Ishikawa (cell line): ENCODE measurements around the gene THSD7A.

ENCODE experiments used
- CEBPB ChIP-seq: IDR thresholded peaks from 2 replicates; pipeline ENCODE4 v1.6.1; 2012
- CREB1 ChIP-seq: IDR thresholded peaks from 2 replicates; pipeline ENCODE4 v1.6.1; 2012; ENCODE audit warnings: low read depth
- EGR1 ChIP-seq: IDR thresholded peaks from 2 replicates; pipeline ENCODE4 v1.6.1; 2012
- EP300 ChIP-seq: IDR thresholded peaks from 2 replicates; pipeline ENCODE4 v1.6.1; 2012; ENCODE audit warnings: borderline replicate concordance
- FOXM1 ChIP-seq: IDR thresholded peaks from 2 replicates; pipeline ENCODE4 v1.6.1; 2012; ENCODE audit warnings: low read depth, borderline replicate concordance
- MAX ChIP-seq: IDR thresholded peaks from 2 replicates; pipeline ENCODE4 v1.6.1; 2012
- NFIC ChIP-seq: IDR thresholded peaks from 2 replicates; pipeline ENCODE4 v1.6.1; 2012
- RAD21 ChIP-seq: IDR thresholded peaks from 2 replicates; pipeline ENCODE4 v1.6.1; 2012; ENCODE audit warnings: low read depth
- REST ChIP-seq: IDR thresholded peaks from 2 replicates; pipeline ENCODE4 v1.6.1; 2012; ENCODE audit warnings: low read depth, mild to moderate bottlenecking
- TAF1 ChIP-seq: IDR thresholded peaks from 2 replicates; pipeline ENCODE4 v1.6.1; 2012; ENCODE audit warnings: low read depth, mild to moderate bottlenecking
- TCF12 ChIP-seq: IDR thresholded peaks from 2 replicates; pipeline ENCODE4 v1.6.1; 2012; ENCODE audit warnings: low read depth
- TEAD4 ChIP-seq: IDR thresholded peaks from 2 replicates; pipeline ENCODE4 v1.6.1; 2012
- USF1 ChIP-seq: IDR thresholded peaks from 2 replicates; pipeline ENCODE4 v1.6.1; 2012
- YY1 ChIP-seq: IDR thresholded peaks from 2 replicates; pipeline ENCODE4 v1.6.1; 2012; ENCODE audit warnings: low read depth
- ZBTB7A ChIP-seq: IDR thresholded peaks from 2 replicates; pipeline ENCODE4 v1.6.1; 2012; ENCODE audit warnings: low read depth

Gene THSD7A

GRCh38 chr7:11858026-11858425 is 26.0 kb upstream of the THSD7A start:
- TF ChIP-seq MAX, result no peak
- no peak for TF ChIP-seq ZBTB7A
- no peak for TF ChIP-seq TEAD4
- TF ChIP-seq REST, result no peak
- TF ChIP-seq CREB1, result no peak
- no peak for TF ChIP-seq EGR1
- no peak for TF ChIP-seq TAF1
- no peak for TF ChIP-seq NFIC
- no peak for TF ChIP-seq YY1
- TF ChIP-seq TCF12, result no peak
- TF ChIP-seq RAD21, result no peak
- no peak for TF ChIP-seq USF1
- TF ChIP-seq CEBPB, result no peak
- TF ChIP-seq FOXM1, result no peak
- no peak for TF ChIP-seq EP300

GRCh38 chr7:11848251-11848650 is 16.3 kb upstream of the THSD7A start:
- TF ChIP-seq YY1 (no peak), MAX (no peak), CREB1 (no peak), CEBPB (no peak), RAD21 (no peak), NFIC (no peak), REST (no peak), TEAD4 (no peak), TCF12 (no peak), USF1 (no peak), EP300 (no peak), ZBTB7A (no peak), EGR1 (no peak), TAF1 (no peak)

- TF ChIP-seq TCF12 (no peak), RAD21 (no peak), TEAD4 (no peak), CEBPB (no peak), YY1 (no peak), NFIC (no peak)
These were observed 15.3 kb upstream of the THSD7A start for GRCh38 chr7:11847336-11847735.

- TF ChIP-seq REST (no peak), TCF12 (no peak), TAF1 (no peak), CEBPB (no peak), USF1 (no peak), EGR1 (no peak), YY1 (no peak), MAX (no peak), EP300 (no peak), ZBTB7A (no peak), NFIC (no peak), RAD21 (no peak), TEAD4 (no peak), FOXM1 (no peak), CREB1 (no peak)
These were observed 14.5 kb upstream of the THSD7A start for GRCh38 chr7:11846361-11846955.
